Subcutaneous adipose tissue (tissue), 4 donors: ENCODE results near the gene CRIM1. TPM values are rescaled to one million over a fixed set of nuclear protein-coding genes. Genes with fewer than 3 reads are reported as not detected.

Source experiments
- total RNA-seq, 4 donors: library from RNA; depleted of rRNA; stranded (reverse); fragments of >200 nt; gene quantifications; one replicate each; pipeline ENCODE4 v1.1.0, GENCODE V29; 2016
- TF ChIP-seq, protein P1 (sequence below): fragments of 450-650 bp; IDR thresholded peaks from one replicate; pipeline ENCODE4 v1.5.1; 2016; ENCODE audit warnings: low read depth, mild to moderate bottlenecking, control low read depth, antibody characterized with exemption, moderate library complexity

Gene CRIM1
- total RNA-seq, 4 donors from 2014 or later: 153 to 269 (median 233) TPM

DNA sequence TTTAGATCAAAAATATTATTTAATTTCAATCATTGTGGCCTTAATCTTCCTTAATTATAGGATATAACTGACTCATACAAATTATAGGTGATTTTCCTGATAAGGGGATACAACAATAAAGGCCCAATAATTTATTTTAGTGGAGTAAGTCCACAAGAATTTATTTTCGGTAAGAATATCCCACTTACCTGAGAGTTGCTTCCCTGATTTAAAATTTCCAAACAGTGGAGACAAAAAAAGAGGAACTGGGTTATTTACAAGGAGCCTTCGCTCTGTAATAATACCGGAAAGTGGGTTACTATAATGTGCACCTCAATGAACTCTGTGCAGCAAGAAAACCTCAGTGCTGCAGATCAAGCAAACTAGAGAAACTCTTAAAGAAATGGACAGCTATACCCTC, 200.2 kb downstream of the CRIM1 start:
- TF ChIP-seq, protein P1, sequence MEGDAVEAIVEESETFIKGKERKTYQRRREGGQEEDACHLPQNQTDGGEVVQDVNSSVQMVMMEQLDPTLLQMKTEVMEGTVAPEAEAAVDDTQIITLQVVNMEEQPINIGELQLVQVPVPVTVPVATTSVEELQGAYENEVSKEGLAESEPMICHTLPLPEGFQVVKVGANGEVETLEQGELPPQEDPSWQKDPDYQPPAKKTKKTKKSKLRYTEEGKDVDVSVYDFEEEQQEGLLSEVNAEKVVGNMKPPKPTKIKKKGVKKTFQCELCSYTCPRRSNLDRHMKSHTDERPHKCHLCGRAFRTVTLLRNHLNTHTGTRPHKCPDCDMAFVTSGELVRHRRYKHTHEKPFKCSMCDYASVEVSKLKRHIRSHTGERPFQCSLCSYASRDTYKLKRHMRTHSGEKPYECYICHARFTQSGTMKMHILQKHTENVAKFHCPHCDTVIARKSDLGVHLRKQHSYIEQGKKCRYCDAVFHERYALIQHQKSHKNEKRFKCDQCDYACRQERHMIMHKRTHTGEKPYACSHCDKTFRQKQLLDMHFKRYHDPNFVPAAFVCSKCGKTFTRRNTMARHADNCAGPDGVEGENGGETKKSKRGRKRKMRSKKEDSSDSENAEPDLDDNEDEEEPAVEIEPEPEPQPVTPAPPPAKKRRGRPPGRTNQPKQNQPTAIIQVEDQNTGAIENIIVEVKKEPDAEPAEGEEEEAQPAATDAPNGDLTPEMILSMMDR: no peak

GRCh38 chr2:36556842-36557241, 201.3 kb downstream of the CRIM1 start:
- TF ChIP-seq, protein P1: no peak

GRCh38 chr2:36559221-36559942, 203.8 kb downstream of the CRIM1 start:
- TF ChIP-seq, protein P1: no peak

DNA sequence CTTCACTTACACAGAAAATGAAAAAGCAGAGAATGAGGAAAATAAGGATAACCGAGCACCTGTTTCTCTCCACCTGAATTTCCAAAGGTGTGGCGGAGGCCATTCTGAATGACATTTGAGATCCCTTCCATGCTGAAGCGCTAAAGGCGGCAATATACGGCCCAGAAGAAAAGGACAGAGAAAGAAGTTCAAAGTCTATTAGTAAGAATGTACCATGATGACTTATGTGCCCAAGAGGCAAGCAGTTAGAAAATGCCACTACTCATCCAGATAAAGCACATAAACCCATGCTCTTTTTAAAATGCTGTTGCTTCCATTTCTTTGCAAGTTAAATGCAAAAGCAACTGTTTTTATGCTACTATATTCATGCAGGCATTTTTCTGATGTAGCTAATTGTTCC, 205.1 kb downstream of the CRIM1 start:
- TF ChIP-seq, protein P1: no peak

GRCh38 chr2:36561237-36561944, 205.8 kb downstream of the CRIM1 start:
- TF ChIP-seq, protein P1: no peak

DNA sequence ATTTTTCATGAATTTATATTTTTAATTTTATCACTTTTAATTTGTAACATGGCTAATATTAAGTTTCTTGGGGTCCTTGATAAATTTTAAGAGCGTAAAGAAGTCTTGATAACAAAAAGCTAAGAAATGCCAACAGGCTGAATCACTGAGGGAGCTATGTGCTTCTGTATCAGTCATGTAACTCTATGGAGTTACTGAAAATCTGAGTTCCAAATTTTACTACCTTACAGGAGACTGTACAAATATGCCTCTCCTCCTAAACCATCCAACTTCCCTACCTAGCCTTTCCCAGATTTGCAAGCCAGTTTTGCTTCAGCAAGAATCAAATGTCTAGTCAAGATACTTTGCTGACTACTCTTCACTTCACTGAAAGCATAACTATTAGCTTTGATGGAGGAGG, 206.7 kb downstream of the CRIM1 start:
- TF ChIP-seq, protein P1: no peak

- TF ChIP-seq, protein P1: no peak
Measured at GRCh38 chr2:36562973-36563532, 207.5 kb downstream of the CRIM1 start.
